Measurements from ENCODE around the gene CBFB.

- TF ChIP-seq CTCF (IDR thresholded peaks at IDR 0.05; ENCODE audit: poor library complexity, severe bottlenecking) (no peak), TAF1 (IDR thresholded peaks at IDR 0.05; ENCODE audit: low read depth) (no peak), EP300 (conservative IDR thresholded peaks at IDR 0.05; ENCODE audit: poor library complexity, severe bottlenecking) (no peak), MXI1 (conservative IDR thresholded peaks at IDR 0.05; ENCODE audit: poor library complexity, severe bottlenecking) (no peak), RAD21 (conservative IDR thresholded peaks at IDR 0.05) (no peak), REST (IDR thresholded peaks at IDR 0.05; ENCODE audit: borderline replicate concordance) (no peak)
Observed at GRCh38 chr16:67105246-67105645, 76.3 kb downstream of the CBFB start.
